ENCODE results near the gene PLA2G5. TPM values are rescaled to one million over a fixed set of nuclear protein-coding genes. Genes with fewer than 3 reads are reported as not detected.

Gene PLA2G5
- total RNA-seq, 1 experiment from 2014 or later, result not detected

DNA sequence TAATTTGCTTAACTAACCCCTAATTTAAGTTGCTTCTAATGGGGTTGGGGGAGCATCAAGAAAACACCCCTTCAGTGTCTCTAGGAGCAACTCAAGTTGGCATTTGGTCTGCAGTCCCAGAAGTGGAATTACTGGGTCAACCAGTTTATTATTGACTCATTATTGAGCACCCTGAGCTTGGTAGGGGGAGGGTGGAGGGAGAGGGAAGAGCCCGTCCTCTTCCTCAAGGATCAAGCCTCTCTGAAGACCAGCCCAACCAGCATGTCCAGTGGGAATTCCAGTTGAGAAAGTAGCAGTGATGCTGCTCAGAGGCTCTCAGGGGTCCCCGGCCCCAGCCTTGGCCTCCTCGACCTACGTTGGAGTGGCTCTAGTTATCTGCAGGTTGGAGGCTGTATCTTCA, 67.1 kb downstream of the PLA2G5 start:
- no peaks in the 10 kb centered on the region for H3K36me3 ChIP-seq (ENCODE audit: insufficient read depth, low read length)
- H3K9me3 ChIP-seq (ENCODE audit: low read length), result no peaks in the 10 kb centered on the region
- H3K9ac ChIP-seq (ENCODE audit: low read length), result no peak overlapping the region
- no peaks in the 10 kb centered on the region for H3K27me3 ChIP-seq (ENCODE audit: low read length)
- H3K27ac ChIP-seq (ENCODE audit: low read length), result no peak overlapping the region
- no peak for DNase-seq
- H2AFZ ChIP-seq (ENCODE audit: low read length), result no peak overlapping the region
- no peak overlapping the region for H3K4me2 ChIP-seq (ENCODE audit: low read depth, low read length, poor library complexity, severe bottlenecking)
- H3K4me3 ChIP-seq (ENCODE audit: low read length), result no peak overlapping the region
- no peaks in the 10 kb centered on the region for H4K20me1 ChIP-seq (ENCODE audit: insufficient read depth, low read depth, low read length)
- no peaks in the 10 kb centered on the region for H3K9me2 ChIP-seq (replicated peaks; ENCODE audit: insufficient read depth, low read length)
- H3K79me2 ChIP-seq (ENCODE audit: low read length), result no peaks in the 10 kb centered on the region
- no peaks in the 10 kb centered on the region for H3K4me1 ChIP-seq (ENCODE audit: low read length)

DNA sequence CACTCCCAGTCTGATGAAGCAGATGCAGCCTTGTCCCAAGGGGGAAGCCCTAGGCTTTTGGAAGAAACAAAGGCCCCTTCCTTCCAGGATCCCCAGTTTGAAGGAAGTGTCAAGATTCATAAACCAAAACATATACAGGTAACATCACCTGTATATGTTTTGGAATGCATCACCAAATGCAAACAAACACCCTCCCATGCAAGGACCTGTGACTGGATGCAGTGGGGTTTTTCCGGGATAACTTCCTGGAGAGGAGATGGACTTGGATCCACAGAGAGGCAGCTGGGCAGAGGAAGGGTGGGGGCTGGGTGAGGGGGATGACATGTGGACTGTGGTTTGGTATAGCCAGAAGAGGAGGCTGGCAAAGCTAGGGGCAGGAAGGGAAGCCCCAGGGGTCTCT, 67.6 kb downstream of the PLA2G5 start:
- Histone ChIP-seq H3K79me2 (ENCODE audit: low read length) (no peaks in the 10 kb centered on the region), H3K9ac (ENCODE audit: low read length) (no peak overlapping the region), H3K9me2 (replicated peaks; ENCODE audit: insufficient read depth, low read length) (no peaks in the 10 kb centered on the region), H2AFZ (ENCODE audit: low read length) (no peak overlapping the region), H3K27ac (ENCODE audit: low read length) (no peak overlapping the region), H3K9me3 (ENCODE audit: low read length) (no peaks in the 10 kb centered on the region), H3K36me3 (ENCODE audit: insufficient read depth, low read length) (no peaks in the 10 kb centered on the region), H4K20me1 (ENCODE audit: insufficient read depth, low read depth, low read length) (no peaks in the 10 kb centered on the region), H3K4me2 (ENCODE audit: low read depth, low read length, poor library complexity, severe bottlenecking) (no peak overlapping the region), H3K4me3 (ENCODE audit: low read length) (no peak overlapping the region), H3K27me3 (ENCODE audit: low read length) (no peaks in the 10 kb centered on the region), H3K4me1 (ENCODE audit: low read length) (no peaks in the 10 kb centered on the region)
- no peak for DNase-seq

DNA sequence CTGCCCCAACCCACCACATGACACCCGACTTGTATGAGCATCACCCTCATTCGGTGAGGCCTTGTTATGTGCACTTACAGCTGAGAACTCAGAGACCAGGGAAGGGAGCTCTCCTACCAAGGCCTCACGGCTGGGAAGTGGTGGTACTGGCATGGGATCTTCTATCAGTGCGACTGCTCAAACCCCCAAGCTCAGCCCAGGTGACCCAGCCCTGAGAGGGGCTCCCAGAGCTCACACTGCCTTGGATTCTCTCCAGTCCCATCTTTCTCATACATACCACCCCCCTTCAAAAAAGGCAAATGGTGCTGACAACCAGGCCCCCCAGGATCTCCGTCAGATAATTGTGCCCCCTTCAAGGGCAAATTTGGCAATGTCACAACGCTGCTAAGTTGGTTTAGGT, 68.4 kb downstream of the PLA2G5 start:
- Histone ChIP-seq H3K4me1 (ENCODE audit: low read length) (no peaks in the 10 kb centered on the region), H3K4me3 (ENCODE audit: low read length) (no peak overlapping the region), H3K9ac (ENCODE audit: low read length) (no peak overlapping the region), H3K4me2 (ENCODE audit: low read depth, low read length, poor library complexity, severe bottlenecking) (no peak overlapping the region), H2AFZ (ENCODE audit: low read length) (no peak overlapping the region), H3K27ac (ENCODE audit: low read length) (no peak overlapping the region), H3K9me2 (replicated peaks; ENCODE audit: insufficient read depth, low read length) (no peaks in the 10 kb centered on the region), H3K27me3 (ENCODE audit: low read length) (no peaks in the 10 kb centered on the region), H4K20me1 (ENCODE audit: insufficient read depth, low read depth, low read length) (no peaks in the 10 kb centered on the region), H3K36me3 (ENCODE audit: insufficient read depth, low read length) (no peaks in the 10 kb centered on the region), H3K79me2 (ENCODE audit: low read length) (no peaks in the 10 kb centered on the region), H3K9me3 (ENCODE audit: low read length) (no peaks in the 10 kb centered on the region)
- no peak for DNase-seq

DNA sequence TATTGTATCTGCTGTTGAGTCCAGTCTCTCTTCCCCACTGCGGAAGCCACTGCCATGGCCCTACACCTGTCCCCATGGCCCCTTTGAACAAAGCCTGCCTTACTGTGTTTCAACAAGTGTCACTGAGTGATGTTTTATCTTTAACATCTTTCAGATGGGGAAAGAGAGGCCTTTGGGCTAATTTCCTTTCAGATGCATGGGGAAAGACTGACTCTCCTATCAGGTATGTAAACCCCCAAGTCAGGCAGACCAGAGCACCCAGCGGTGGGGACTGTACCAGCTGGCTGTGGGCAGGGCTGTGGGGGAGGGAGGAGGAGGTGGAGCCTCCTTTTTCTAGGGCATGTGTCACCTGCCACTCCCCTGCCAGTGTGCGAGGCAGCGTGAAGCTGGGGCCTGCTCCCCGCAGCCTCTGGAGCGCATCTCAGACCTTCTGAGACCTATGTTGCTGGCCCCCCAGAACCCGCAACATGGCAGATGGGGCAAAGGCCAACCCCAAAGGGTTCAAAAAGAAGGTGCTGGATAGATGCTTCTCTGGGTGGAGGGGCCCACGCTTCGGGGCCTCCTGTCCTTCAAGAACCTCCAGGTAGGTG, 69.1 kb downstream of the PLA2G5 start, which contains the start of gene PLA2G2F:
Gene PLA2G2F, plus strand, starts transcription at position 363 of the 590 bp plus-strand sequence. Its CDS starts 105 bp downstream, at position 468.
- no peak for DNase-seq
- no peak within 1 kb of the TSS for H3K4me3 ChIP-seq (ENCODE audit: low read length)
- no peak within 1 kb of the TSS for H3K4me2 ChIP-seq (ENCODE audit: low read depth, low read length, poor library complexity, severe bottlenecking)
- H4K20me1 ChIP-seq (ENCODE audit: insufficient read depth, low read depth, low read length), result no peaks in the 10 kb centered on the region
- no peaks in the 10 kb centered on the region for H3K79me2 ChIP-seq (ENCODE audit: low read length)
- no peaks in the 10 kb centered on the region for H3K27me3 ChIP-seq (ENCODE audit: low read length)
- no peaks in the 10 kb centered on the region for H3K36me3 ChIP-seq (ENCODE audit: insufficient read depth, low read length)
- no peak within 1 kb of the TSS for H3K27ac ChIP-seq (ENCODE audit: low read length)
- H3K9ac ChIP-seq (ENCODE audit: low read length), result no peak within 1 kb of the TSS
- no peaks in the 10 kb centered on the region for H3K9me3 ChIP-seq (ENCODE audit: low read length)
- H2AFZ ChIP-seq (ENCODE audit: low read length), result no peak within 1 kb of the TSS
- H3K4me1 ChIP-seq (ENCODE audit: low read length), result no peaks in the 10 kb centered on the region
- no peaks in the 10 kb centered on the region for H3K9me2 ChIP-seq (replicated peaks; ENCODE audit: insufficient read depth, low read length)

DNA sequence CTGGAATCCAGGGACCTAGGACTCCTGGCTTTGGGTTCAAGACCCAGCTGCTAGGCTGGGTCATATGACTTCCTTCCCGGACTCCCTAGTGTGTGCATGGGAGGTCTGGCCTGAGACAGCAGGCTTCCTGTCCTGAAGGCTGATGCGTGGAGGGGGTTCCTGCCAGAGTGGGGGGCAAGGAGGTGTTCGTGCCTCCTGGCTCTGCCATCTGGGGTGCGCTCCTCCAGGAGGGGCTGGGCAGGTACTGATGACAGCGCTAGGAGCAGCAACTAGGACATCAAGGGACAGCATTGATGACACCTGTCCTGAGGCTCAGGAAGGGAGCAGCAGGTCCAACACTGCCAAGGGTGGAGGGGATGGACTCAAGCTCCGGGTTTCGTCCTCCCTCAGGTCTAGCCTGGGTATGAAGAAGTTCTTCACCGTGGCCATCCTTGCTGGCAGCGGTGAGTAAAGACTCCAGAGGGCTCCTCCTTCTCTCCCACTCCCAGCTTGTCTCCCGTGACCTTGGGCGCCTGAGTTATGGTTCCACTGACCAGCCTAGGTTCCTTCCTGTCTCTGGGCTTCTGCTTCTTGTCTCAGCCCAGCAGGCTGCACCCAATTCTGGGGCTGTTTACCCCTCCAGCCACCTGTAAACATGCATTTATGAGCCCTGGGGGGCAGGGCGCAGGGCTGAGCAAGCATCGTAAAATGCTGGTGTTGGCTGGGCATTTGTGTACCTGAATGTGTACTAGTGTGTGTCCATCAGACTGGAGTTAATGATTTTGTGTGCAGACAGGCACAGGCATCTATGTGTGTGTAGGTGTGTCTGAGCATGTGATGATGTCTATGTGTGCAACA, 70.0 kb downstream of the PLA2G5 start:
- Histone ChIP-seq H2AFZ (ENCODE audit: low read length) (no peak overlapping the region), H3K36me3 (ENCODE audit: insufficient read depth, low read length) (no peaks in the 10 kb centered on the region), H3K4me1 (ENCODE audit: low read length) (no peaks in the 10 kb centered on the region), H3K79me2 (ENCODE audit: low read length) (no peaks in the 10 kb centered on the region), H3K4me2 (ENCODE audit: low read depth, low read length, poor library complexity, severe bottlenecking) (no peak overlapping the region), H3K9ac (ENCODE audit: low read length) (no peak overlapping the region), H3K9me2 (replicated peaks; ENCODE audit: insufficient read depth, low read length) (no peaks in the 10 kb centered on the region), H3K4me3 (ENCODE audit: low read length) (no peak overlapping the region), H3K9me3 (ENCODE audit: low read length) (no peaks in the 10 kb centered on the region), H3K27me3 (ENCODE audit: low read length) (no peaks in the 10 kb centered on the region), H4K20me1 (ENCODE audit: insufficient read depth, low read depth, low read length) (no peaks in the 10 kb centered on the region), H3K27ac (ENCODE audit: low read length) (no peak overlapping the region)
- no peak for DNase-seq

DNA sequence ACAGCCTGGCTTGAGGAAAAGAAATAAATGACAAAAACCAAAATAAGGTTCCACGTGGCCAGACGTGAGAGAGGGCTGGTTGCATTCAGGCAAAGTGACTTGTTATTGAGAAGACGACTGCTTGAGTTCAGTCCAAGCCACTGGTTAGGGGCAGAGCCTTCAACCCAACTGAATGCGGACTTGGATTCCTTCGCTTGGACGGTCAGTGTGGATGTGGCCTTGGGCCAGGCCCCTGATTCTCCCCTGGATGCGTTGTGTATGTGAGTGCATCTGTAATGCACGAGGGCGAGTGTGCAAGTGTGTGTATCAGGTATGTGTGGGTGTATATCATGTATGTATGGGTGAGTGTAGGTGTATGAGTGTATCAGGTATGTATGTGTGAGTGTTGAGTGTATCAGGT, 71.0 kb downstream of the PLA2G5 start:
- no peaks in the 10 kb centered on the region for H3K36me3 ChIP-seq (ENCODE audit: insufficient read depth, low read length)
- H3K4me2 ChIP-seq (ENCODE audit: low read depth, low read length, poor library complexity, severe bottlenecking), result no peak overlapping the region
- no peak overlapping the region for H3K9ac ChIP-seq (ENCODE audit: low read length)
- H3K9me3 ChIP-seq (ENCODE audit: low read length), result no peaks in the 10 kb centered on the region
- no peaks in the 10 kb centered on the region for H3K27me3 ChIP-seq (ENCODE audit: low read length)
- H3K4me3 ChIP-seq (ENCODE audit: low read length), result no peak overlapping the region
- no peaks in the 10 kb centered on the region for H3K4me1 ChIP-seq (ENCODE audit: low read length)
- H3K79me2 ChIP-seq (ENCODE audit: low read length), result no peaks in the 10 kb centered on the region
- H3K9me2 ChIP-seq (replicated peaks; ENCODE audit: insufficient read depth, low read length), result no peaks in the 10 kb centered on the region
- H3K27ac ChIP-seq (ENCODE audit: low read length), result no peak overlapping the region
- no peaks in the 10 kb centered on the region for H4K20me1 ChIP-seq (ENCODE audit: insufficient read depth, low read depth, low read length)
- H2AFZ ChIP-seq (ENCODE audit: low read length), result no peak overlapping the region
- DNase-seq, result no peak

DNA sequence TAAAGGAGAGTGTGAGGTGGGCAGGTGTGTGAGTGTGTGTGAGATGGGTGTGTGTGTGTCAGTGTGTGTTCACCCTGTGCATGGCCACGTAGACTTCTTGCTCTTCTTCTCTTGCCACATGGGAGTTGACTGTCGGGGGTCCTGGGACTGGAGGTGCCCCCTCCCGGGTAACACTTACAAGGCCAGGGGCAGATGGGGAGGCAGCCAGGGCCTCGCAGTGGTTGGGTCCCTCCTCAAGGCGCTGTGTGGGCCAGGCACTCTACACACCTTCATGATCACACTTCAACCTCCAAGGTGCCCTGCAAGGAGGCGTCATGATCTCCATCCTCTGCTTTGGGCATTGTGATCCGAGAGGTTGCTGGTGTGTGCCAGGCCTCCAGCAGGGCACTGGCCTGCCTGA, 71.5 kb downstream of the PLA2G5 start:
- no peak overlapping the region for H2AFZ ChIP-seq (ENCODE audit: low read length)
- no peaks in the 10 kb centered on the region for H3K27me3 ChIP-seq (ENCODE audit: low read length)
- H3K36me3 ChIP-seq (ENCODE audit: insufficient read depth, low read length), result no peaks in the 10 kb centered on the region
- H3K9ac ChIP-seq (ENCODE audit: low read length), result no peak overlapping the region
- H3K4me1 ChIP-seq (ENCODE audit: low read length), result no peaks in the 10 kb centered on the region
- H3K9me2 ChIP-seq (replicated peaks; ENCODE audit: insufficient read depth, low read length), result no peaks in the 10 kb centered on the region
- no peaks in the 10 kb centered on the region for H3K79me2 ChIP-seq (ENCODE audit: low read length)
- no peaks in the 10 kb centered on the region for H3K9me3 ChIP-seq (ENCODE audit: low read length)
- H3K4me3 ChIP-seq (ENCODE audit: low read length), result no peak overlapping the region
- H4K20me1 ChIP-seq (ENCODE audit: insufficient read depth, low read depth, low read length), result no peaks in the 10 kb centered on the region
- no peak overlapping the region for H3K4me2 ChIP-seq (ENCODE audit: low read depth, low read length, poor library complexity, severe bottlenecking)
- no peak overlapping the region for H3K27ac ChIP-seq (ENCODE audit: low read length)
- DNase-seq, result no peak
